ENCODE measurements around the gene TOP2A.

The TOP2A gene

GRCh38 chr17:40453881-40454612 lies 36.4 kb upstream of the TOP2A start:
- no peak for DNase-seq

DNA sequence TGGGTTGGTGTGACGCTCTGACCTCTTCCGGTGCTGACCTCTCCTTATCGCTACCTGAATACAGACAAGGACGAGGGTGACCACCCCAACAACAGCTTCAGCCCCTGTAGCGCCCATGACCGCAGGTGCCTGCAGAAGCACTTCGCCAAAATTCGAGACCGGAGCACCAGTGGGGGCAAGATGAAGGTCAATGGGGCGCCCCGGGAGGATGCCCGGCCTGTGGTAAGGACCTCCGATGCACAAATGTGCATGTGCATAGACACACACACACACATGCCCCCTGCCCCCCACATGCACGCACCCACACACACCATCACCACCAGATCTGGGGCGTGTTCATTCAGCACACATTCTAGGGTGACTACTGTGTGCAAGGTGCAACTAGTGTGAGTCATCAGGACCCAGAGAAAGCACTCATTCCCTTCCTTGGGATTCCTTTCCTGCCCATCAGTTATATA lies 35.3 kb upstream of the TOP2A start:
- DNase-seq, result no peak

DNA sequence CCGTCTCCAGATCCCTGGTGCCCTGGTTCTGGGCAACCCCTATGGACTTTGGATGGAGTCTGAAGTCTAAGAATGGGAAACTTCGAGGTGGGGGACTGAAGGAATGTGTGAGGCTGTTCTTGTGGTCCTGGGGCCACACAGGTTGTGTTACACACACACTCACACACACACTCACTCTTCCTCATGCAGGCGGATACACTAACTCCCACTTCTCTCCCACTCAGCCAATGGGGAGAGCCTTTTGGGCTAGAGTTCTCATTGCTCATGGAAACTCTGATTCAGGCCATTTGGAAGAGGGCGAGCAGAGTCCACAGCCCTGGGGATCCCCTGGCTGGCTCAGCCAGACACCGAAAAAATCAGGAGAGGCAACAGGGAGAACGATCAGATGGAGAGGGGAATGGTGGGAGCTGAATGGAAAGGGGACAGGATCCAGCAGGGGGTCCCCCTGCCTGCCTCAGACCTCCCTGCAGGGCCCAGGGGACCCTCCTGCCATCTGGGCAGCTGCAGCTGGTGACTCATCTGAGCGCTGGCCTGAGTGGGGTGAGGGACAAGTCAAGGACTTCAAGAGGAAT lies 34.6 kb upstream of the TOP2A start:
- DNase-seq, result no peak

- DNase-seq, result no peak
Observed at GRCh38 chr17:40451420-40451819, 33.7 kb upstream of the TOP2A start.

GRCh38 chr17:40450175-40450574 lies 32.5 kb upstream of the TOP2A start:
- DNase-seq, result peak; percentile 71

DNA sequence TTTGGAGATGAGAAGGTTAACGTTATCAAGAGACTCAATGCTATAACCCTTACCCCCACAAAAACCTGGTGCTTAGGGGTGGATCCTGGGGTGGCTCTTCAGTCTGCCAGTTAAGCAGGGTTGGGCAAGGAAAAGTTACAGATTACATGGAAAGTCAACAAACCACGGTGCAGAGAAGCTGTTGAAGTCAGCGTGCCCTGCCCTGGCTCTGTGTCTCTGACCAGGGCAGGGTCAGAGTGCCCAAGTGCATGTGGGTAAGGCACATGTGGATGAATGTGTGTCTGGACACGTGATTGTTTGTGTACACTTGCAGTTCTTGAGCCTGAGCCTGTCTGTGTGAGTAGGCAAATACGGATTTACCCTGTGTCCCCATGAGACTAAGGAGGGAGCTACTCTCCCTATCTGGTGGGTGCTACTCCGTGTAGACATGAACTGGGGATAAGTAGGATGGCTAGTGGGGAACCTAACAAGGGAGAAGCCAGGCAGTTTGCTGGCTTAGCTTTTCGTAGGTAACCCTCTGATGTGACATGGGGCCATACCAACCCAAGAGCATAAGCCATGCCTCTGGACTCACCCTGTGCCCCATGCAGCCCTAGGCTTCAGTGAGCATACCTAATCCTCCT lies 31.1 kb upstream of the TOP2A start:
- DNase-seq, result no peak

GRCh38 chr17:40448213-40448638 lies 30.5 kb upstream of the TOP2A start:
- no peak for DNase-seq

DNA sequence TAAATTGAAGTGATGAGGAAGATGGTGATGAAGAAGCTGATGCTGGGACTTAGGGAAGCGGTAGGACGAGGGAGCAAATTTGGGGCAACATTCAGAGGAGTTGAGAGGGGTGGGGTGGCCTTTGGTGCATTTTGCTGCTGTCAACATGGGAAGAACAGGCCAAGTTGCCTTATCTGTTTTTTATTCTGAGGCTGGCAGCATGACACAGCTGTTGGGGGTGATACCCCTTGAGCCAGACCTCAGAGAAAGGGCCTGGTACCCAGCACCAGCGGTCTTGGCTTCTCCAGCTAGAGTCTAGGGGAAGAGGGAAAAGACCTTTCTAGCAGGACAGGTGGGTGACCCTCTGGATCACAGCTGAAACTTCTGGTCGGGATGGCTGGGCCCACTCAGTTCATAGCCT lies 30.1 kb upstream of the TOP2A start:
- no peak for DNase-seq

DNA sequence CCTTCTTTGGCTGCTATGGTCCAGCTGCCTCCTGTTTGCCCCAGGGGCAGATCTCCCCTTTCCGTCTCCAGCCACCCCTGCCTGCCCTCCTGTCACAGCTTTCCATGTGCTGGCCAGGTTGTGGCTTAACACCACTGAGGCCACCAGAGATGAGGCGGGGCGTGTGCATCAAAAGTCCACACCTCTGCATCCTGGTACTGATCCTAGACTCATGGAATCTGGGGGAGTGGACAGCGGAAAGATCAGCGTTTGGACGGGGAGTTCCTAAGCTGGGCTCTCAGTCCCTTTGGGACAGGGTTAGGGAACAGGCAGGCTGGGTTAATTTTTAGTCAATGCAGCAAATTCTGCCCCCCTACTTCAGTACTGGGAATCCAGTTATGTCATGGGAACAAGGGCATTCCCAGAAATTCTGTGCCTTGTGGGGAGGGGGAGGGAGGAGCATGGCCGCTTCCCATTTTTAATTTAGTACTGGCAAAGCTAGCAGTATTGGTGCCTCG lies 29.5 kb upstream of the TOP2A start:
- DNase-seq, result no peak

DNA sequence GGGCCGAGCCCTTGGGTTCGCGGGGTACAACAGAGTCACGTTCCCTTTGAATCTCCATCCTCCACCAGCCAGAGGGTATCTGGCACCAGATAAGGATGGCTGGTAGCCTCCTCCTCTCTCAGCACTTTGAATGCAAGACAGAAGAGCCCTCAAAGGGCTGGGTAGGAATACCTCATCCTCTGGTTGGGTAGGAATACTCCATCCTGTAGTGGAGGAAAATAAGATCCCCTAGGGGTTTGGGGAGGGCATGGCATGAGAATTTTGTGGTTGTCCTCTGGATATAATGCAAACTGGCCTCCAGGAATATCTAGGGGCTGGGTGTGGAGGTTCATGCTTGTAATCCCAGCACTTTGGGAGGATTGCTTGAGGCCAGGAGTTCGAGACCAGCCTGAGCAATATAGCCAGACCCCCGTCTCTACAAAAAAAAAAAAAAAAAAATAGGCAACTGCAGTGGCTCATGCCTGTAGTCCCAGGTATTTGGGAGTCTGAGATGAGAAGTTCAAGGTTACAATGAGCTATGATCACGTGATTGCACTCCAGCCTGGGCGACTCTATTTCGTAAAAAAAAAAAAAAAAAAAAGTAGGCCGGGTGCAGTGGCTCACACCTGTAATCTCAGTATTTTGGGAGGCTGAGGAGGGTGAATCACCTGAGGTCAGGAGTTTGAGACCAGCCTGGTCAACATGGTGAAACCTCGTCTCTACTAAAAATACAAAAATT lies 28.2 kb upstream of the TOP2A start:
- no peak for DNase-seq

- DNase-seq, result peak; percentile 36
Observed at GRCh38 chr17:40443988-40444899, 26.5 kb upstream of the TOP2A start.

GRCh38 chr17:40443196-40443987 lies 25.7 kb upstream of the TOP2A start, which contains the start of gene IGFBP4:
Gene IGFBP4, plus strand, starts transcription at chr17:40443450. Its CDS starts 286 bp downstream, at chr17:40443736.
- peak; percentile 80 for DNase-seq

GRCh38 chr17:40442392-40443195 lies 24.9 kb upstream of the TOP2A start:
- DNase-seq, result no peak

DNA sequence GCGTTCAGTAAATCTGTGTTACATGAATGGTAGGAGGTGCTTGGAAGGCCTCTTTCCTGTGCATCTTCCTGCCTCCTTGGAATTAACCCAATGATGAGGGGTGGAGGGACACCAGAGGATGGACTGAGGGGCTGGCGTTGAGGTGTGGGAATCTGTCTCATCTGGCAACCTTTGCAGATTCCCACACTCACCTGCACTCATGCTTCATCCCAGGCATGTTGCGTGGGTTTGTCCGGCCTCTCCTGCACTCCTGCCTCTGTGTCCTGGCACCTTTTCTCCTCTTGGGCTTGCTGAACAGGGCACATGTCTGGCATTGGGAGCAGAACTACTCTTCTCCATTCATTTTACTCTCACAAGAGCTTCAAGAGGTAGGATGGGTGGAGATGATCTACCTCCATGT lies 22.5 kb upstream of the TOP2A start:
- DNase-seq, result no peak

GRCh38 chr17:40437095-40437732 lies 19.5 kb upstream of the TOP2A start:
- no peak for DNase-seq

DNA sequence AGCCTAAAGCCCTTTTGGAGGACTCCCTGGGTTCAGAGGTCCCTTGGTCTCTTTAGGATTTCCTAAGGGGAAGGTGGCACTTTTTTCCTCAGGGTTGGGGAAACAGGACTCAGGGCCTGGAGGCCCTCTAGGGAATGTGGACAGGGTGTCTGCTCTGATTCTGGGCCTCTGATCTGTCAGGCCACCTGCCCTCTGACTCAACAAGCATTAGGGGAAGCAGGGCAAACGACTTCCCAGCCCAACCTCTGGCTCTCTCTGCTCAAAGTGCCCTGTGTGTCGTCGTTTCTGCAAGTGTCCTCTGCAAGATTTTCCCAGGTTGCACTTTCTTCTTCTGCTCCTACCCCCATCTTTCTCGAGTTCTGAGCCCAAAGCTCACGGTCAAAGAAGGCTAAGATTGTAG lies 18.9 kb upstream of the TOP2A start:
- DNase-seq, result no peak

DNA sequence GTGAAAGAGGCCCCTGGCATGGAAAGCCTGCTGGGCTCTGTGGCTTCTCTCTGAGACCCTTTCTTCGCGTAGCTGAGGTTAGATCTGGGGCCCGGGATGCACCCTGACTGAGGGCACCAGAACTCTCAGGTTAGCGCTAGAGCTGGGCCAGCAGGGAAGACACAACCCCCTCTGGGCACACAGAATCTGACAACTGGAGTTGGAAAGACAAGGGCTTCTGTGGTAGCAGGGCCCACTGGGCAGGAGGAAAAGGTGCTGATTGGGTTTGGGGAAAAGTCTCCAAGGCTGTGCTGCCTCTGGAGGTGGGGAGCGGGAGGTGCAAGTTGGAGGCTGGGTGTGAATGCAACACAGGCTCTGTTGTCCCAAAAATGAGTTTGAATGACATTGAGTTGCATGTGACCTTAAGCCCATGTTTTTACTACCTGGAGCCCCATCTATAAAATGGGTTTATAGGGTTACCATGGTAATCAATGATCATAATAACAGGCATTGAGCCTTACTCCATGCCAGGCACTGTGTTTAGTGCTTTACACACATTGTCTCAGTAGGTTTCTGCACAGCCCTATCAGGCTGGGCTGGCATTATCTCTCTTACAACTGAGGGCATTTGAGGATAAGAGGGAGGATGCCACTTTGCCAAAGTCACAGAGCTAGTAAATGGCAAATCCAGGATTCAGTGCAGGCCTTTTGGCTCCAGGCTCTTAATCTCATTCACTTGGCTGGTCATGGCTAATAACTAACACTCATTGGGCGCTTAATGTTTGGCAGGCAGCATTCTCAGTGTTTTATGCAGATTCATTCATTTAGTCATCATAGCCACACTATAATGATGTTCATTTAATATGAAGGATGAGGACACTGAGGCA lies 16.1 kb upstream of the TOP2A start:
- peak; percentile 55 for DNase-seq

DNA sequence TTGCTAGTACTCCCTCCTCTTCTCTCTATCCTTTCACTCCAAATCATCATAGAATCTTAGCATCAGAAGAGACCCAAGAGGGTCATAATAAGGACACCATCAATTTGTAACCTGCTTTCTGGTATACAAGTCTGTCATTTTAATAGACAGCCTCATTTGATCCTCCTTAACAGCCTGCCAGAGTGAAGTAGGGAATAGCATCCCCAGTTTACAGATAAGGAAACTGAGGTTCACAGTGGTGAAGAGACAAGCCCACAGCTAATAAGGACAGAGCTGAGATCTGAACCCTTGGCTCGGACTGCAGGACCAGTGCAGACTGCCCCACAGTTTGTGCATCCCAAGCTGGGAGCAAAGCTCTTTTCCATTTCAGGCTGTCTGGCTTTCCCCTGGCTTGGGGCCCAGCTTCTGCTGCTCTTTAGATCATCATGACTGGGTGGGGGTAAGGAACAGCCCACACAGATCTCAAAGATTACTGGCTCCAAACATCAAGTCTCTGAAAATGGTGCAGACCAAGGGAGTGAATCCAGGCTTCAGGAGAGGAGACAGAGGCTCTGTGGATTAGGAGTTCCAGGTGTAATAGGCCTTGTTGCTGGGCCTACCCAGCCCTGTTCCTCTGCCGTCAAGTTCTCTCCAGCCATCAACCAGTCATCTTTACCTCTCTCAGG lies 15.3 kb upstream of the TOP2A start:
- DNase-seq, result no peak

Measured in stimulated activated CD8-positive, alpha-beta memory T cell treated with anti-CD3 and anti-CD28 coated beads, Interleukin-4, amount 100 ng/mL, for 48 hours (primary cell).